GM08714 (cell line): ENCODE data around the gene MZF1.
A peak's percentile ranks its signal among the peaks of the same experiment; 100 is the strongest.

Experiments
- H3K4me3 ChIP-seq: fragments of 200-500 bp; sonication (Bioruptor generic); 2 replicates; pipeline ENCODE4 v1.5.1; 2014; ENCODE audit warnings: mild to moderate bottlenecking, low read length, inconsistent platforms
- ZNF274 ChIP-seq: IDR thresholded peaks from 2 replicates; pipeline ENCODE4 v1.6.1; 2012; ENCODE audit warnings: mild to moderate bottlenecking, low read depth, low read length

MZF1 gene

DNA sequence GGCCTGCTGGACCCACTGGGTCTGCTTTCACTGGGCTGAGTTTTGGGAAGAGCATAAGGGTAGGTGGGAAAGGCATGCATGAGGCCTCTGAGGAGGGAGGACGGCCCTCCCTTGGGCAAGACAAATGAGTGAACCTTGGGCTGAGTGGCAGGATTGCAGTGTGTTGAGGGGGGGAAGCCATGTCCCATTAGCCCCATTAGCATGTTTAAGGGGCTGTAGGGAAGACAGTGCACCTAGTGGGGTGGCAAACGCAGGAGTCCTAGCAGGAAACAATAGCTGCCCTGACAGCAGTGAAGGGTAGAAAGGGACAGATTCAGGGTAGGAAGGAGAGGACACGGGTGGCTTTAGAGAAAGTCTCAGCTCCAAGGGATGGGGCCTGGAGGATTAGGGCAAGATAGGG is 50.4 kb downstream of the MZF1 start:
- no peak overlapping the region for H3K4me3 ChIP-seq
- TF ChIP-seq ZNF274, result no peak

DNA sequence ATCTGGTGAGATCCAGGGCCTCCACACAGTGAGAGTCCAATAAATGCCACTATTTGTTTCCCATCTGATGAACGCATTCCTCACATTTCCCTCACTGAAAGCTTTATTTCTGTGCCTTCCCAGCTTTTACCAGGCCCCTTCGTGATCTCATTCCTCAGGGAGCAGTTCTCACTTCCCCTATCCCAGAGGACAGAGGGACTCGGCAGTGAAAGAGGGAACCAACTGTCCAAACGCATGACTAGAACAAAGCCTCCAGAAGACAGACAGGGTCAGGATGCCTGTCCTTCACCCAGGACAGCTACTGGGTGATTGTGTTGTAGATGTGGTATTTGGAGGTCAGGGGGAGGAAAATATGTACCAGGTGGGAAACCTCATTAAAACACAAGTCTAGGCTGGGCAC is 51.5 kb downstream of the MZF1 start:
- no peak for TF ChIP-seq ZNF274
- no peak overlapping the region for H3K4me3 ChIP-seq

DNA sequence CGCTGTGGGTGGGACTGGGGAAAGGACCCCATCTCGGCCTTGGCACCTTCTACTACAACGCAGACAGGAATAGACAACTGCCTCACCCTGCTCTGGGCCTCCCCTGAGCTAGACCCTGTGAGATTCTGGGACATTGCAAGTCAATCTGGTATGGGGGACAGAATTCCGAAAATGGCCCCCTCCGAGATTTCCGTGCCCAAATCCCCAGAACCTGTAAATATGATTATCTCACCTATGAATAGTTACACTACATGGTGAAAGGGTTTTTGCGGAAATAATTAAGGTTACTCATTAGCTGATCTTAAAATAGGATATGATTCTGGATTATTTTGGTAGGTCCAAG is 52.9 kb downstream of the MZF1 start:
- H3K4me3 ChIP-seq, result peak overlapping the region; percentile 83
- no peak for TF ChIP-seq ZNF274

DNA sequence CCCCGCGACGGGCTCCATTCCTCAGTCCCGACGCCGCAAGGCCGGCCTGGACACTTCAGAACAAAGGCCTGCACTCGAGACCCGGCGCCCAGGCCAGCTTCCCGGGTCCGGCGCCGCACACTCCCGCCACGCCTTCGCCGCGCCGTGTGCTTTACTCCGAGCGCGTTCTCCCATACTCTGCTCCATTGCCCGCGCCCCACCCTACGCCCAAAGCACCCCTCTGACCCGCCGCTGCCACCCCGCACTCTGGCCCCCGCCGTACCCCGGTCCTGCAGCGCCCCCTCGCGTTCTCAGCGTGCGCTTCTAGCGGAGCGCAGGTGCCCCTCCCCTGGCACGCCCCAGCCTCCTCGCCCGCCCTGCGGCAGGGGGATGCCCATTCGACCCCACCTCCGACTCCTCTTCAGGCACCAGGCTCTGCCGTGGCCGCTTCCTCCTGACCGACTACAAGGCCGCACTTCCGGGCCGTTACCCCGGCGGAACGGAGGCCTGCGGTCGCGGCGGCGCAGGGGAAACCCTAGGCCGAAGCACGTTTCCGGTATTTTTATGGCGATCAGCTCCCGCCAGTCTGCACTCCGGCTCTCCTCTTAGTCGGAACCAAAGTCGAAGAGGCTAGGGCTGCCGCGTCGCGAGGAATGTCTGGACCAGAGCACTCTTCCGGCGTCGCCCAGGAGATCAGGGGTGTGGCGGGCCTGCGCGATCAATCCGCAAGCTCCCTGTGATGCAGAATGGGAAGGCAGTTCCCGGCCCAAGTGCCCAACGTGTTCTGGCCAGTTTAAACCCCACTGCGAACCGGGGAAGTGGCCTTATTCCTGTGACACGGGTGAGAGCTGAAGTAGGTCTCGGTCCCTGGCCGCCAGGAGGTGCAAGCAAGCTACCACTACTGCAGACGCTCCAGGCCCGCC is 53.5 kb downstream of the MZF1 start, which contains the start of gene ZBTB45:
TSS of gene ZBTB45 (minus strand) at position 456 of the 902 bp plus-strand sequence. CDS start 2,137 bp downstream, outside the sequence.
- TF ChIP-seq ZNF274, result no peak
- H3K4me3 ChIP-seq, result peak within 1 kb of the TSS; percentile 83

DNA sequence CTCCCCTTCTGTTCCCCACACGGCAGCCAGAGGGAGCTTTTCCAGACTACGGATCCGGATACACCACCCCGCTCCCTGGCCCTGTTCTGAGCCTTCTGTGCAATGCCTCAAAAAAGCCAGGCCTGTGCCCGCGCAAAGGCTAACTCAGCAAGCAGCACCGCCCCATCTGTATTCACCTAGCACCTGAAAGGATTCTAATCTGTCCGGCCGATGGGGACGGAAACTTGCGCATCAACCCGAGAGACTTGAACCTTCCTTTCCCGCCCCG is 54.1 kb downstream of the MZF1 start:
- TF ChIP-seq ZNF274, result no peak

DNA sequence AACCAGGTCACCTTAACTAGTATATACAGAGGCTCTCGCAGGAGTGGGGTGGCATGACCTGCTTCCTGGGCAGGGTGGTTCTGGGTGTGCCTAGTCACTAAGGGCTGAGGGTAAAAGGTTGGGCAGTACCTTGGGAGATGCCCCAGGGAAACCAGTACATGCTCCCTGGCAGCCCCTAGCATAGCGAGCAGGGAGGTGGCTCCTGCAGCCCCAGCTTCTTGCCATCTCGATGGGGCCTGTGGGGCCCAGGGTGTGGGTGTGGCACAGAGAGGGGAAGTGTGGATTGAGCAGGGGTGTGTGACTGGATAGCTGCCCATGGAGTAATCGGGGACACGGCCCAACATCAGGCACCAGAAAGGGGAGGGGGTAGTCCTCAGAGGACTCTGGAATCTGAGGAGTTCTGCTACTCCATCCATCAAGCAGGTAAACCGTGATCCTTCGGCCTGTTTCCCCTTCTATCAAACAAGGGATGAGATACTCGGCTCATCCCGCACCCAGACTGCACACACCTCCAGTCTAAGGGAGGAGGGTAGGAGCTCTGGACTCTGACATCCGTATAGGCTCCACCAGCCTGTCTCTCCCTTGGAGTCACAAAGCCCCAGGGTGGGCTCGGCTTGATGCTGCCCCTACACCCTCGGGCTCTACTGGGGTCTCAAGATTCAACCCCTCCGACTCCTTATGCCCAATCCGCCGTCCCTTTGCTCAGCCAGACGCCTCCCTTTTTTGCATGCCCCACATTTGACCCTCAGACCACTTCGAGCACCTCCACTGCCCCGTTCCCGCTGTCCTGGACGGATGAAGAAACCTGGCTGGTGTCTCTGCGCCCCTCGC is 54.7 kb downstream of the MZF1 start:
- peak overlapping the region; percentile 83 for H3K4me3 ChIP-seq
- TF ChIP-seq ZNF274, result no peak

More for the DNA sequence above, 54.1 kb downstream of the MZF1 start:
- H3K4me3 ChIP-seq, result peak overlapping the region; percentile 83

DNA sequence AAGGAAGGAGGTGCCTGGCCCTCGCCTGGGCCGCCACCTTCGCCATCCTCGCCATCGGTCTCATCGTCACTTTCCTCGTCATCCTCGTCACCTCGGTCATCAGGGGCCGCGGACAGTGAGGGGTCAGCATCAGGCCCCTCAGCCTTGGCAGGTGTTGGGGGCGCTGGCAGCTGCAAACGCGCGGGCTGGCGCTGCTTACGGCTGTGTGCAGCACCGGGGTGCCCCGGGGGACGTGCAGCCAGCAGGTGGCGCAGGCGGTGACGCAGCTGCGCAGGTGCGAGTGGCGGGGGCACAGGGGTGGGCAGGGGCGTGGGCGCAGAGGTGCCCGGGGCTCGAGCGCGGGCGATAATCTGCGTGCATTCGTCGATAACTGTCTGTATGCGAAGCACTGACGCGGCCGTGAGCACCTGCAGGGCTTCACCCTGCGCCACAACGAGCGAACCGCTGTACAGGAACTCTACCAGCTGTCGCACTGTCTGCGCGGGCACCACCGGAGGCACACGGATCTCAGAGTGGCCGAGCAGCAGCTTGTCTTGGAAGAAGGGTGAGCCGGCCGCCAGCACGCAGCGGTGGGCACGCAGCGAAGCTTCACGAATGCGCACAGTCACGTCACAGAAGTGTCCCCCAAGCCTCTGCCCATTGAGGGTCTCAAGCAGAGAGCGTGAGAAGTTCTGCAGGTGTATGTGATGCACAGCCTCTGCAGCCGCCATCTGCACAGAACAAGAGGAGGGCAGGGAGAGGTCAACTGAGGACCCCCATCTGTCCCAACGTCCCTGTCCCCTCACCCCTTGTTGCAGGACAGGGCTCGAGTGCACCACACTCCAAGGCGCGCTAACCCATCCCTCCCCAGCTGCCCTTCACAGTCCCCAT is 55.9 kb downstream of the MZF1 start:
- no peak for TF ChIP-seq ZNF274

DNA sequence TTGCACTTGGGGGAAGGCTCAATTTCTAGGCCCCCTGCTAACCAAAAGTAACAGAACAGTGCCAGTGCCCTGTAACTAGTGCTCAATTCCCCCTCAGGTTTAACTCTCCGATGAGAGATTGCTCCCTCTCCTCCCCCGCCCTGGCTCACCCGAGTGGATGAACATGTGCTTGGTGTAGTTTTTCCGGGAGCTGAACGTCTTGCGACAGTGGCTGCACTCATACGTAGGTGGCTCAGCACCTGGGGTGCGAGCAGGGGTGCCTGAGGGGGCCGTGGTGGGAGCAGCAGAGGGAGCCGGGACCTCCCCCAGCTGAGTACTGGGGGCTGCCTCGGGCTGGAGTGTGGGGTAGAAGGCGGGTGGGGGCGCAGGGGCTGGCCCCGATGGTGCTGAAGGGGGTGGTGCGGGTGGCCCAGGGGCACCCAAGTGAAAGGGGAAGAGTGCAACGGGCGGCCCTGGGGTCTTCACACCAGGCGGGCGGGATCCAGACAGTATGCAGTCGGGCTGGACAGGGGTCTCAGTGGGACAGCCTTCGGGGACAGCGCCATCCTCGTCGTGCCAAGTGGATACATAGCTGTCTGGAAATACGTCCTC is 56.8 kb downstream of the MZF1 start:
- TF ChIP-seq ZNF274, result no peak
- H3K4me3 ChIP-seq, result no peak overlapping the region

More for the DNA sequence above, 55.9 kb downstream of the MZF1 start:
- H3K4me3 ChIP-seq, result no peak overlapping the region

DNA sequence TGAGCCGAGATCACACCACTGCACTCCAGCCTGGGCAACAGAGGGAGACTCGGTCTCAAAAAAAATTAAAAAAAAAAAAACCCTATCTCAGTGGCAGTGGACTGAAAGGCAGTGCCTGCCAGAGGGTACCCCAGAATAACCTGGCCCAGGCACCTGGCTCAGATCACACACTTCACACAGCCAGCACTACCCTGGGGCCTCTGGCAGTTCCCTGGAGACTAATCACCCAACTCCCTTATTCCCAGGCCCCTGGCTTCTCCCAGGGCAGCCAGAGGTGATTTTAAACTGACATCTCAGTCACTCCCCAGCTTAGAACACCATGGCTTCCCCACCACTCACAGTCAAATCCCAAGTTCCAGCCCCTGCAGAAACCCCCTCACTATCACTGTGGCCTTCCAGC is 57.9 kb downstream of the MZF1 start:
- no peak overlapping the region for H3K4me3 ChIP-seq
- TF ChIP-seq ZNF274, result no peak

DNA sequence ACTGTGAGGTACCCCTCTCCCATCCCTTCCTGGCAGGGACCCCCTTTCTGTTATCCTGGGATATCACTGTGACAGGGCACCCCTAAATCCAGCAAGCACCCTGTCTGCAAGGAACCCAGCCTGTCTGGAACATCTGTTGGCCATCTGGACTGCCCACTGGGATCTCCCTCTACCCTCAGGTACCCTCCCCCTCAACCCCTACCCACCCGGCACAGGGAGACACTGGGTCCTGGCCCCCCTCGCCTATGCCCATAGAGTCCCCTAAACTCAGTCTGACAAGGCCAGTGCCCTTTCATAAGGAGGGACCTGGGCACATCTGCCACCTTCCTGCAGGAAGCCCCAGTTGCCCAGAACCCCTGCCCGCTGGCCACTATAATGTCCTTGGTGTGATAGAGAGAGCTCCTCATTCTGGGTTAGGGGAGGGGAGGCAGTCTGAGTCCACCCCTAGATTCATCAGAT is 58.5 kb downstream of the MZF1 start:
- TF ChIP-seq ZNF274, result no peak
- peak overlapping the region; percentile 75 for H3K4me3 ChIP-seq

DNA sequence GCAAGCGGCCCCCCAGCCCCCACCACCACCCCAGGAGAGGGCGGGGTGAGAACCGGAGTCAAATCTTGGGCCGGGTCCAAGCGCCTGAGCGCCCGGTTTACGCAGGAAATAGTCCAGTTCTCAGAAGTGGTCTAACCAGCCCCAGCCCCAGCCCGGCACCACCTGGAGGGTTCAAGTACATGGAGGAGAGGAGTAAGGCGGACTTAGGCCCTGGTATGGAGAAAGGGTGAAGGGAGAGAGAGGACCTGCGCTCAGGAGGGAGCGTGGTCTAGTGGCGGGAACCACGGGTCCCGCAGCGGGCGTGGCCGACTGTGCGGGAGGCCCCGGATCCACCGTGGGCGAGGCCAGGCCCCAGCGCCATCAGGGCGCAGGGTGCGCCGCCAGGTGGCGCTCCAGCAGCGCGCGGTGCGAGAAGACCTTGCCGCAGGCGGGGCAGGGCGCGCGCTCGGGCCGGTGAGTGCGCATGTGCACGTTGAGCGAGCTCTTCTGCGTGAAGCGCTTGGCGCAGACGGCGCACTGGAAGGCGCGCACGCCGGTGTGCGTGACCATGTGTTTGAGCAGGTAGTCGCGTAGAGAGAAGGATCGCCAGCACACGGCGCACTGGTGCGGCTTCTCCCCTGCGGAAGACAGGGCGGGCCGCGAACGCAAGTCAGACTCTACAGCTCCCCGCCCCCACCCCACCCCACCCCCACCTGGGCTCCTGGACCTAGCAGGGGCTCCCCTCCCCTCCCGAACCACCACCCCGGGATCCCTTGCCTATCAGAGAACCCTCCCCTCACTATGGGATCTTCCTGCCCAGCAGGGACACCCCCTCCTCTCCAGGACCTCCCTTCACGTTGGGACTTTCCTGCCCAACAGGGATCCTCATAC is 59.2 kb downstream of the MZF1 start:
- TF ChIP-seq ZNF274, result no peak

DNA sequence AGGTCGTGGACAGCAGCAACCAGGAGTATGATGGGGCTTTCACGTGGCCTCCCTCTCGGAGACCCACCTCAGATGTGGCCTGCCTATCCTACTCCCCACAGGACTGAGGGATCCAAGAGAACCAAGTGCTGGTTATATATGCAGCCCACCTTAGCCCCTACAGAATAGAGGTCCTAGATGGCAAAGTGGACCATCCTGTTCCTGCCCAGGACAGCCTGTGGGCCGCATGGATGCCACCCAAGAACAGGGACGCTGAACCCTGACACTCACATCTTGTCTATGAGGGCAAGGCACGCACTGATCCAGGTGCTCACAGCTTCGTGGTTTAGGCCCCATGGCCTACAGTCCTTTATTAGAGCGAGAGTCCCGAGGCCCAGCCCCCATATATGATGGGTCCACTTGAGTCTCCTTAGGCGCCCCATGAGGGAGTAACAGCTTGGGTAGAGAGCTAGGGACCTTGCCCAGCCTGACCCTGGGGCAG is 59.9 kb downstream of the MZF1 start:
- H3K4me3 ChIP-seq, result no peak overlapping the region
- TF ChIP-seq ZNF274, result no peak

More for the DNA sequence above, 59.2 kb downstream of the MZF1 start:
- H3K4me3 ChIP-seq, result peak overlapping the region; percentile 75
